A549 (cell line): ENCODE results near the gene SEPSECS.

Experiments
- CTCF ChIP-seq: fragments of >200 bp; sonication (Bioruptor Twin); formaldehyde crosslinking; IDR thresholded peaks from 3 replicates; pipeline ENCODE4 v1.5.1; 2016
- EP300 ChIP-seq, 2 experiments: fragments of >200 bp; sonication (Bioruptor Twin); formaldehyde crosslinking; IDR thresholded peaks; 2 replicates in 1 of 2; 3 replicates in 1 of 2; pipeline ENCODE4 v1.6.1; 2016 to 2017
- MYC ChIP-seq: IDR thresholded peaks from 2 replicates; pipeline ENCODE4 v1.6.1; 2012; ENCODE audit warnings: mild to moderate bottlenecking, inconsistent platforms, low read length, improper control_type of control experiment, borderline replicate concordance
- POLR2A ChIP-seq: IDR thresholded peaks from 2 replicates; pipeline ENCODE4 v1.6.1; 2012; ENCODE audit warnings: mild to moderate bottlenecking, low read length
- POLR2AphosphoS2 ChIP-seq: conservative IDR thresholded peaks from 2 replicates; pipeline ENCODE4 v1.6.1; 2012; ENCODE audit warnings: low read length, improper control_type of control experiment, inconsistent platforms
- RAD21 ChIP-seq, 2 experiments: fragments of >200 bp in 1 of 2; sonication (Bioruptor Twin) in 1 of 2; formaldehyde crosslinking in 1 of 2; IDR thresholded peaks in 1 of 2; conservative IDR thresholded peaks in 1 of 2; 2 replicates in 1 of 2; 3 replicates in 1 of 2; pipeline ENCODE4 v1.6.1; 2012 to 2018; ENCODE audit warnings: inconsistent platforms in 1 of 2
- RCOR1 ChIP-seq: fragments of 150-350 bp; IDR thresholded peaks from 2 replicates; pipeline ENCODE4 v1.6.1; 2014; ENCODE audit warnings: antibody characterized with exemption, low read length, low read depth
- REST ChIP-seq: fragments of 200-600 bp; sonication (generic); IDR thresholded peaks from 2 replicates; pipeline ENCODE4 v1.6.1; 2016; ENCODE audit warnings: antibody characterized with exemption, mild to moderate bottlenecking, moderate library complexity
- ZC3H11A ChIP-seq: fragments of 450-650 bp; IDR thresholded peaks from 2 replicates; pipeline ENCODE4 v1.6.1; 2014; ENCODE audit warnings: antibody characterized with exemption, mild to moderate bottlenecking
- ZFP36 ChIP-seq: fragments of 450-650 bp; IDR thresholded peaks from 2 replicates; pipeline ENCODE4 v1.6.1; 2014; ENCODE audit warnings: borderline replicate concordance; ENCODE audit not compliant: partially characterized antibody
- TF ChIP-seq, protein P1 (sequence below): IDR thresholded peaks from 2 replicates; pipeline ENCODE4 v1.6.1; 2012

GRCh38 chr4:25117716-25118472, 42.4 kb downstream of the SEPSECS start:
- TF ChIP-seq CTCF (no peak), POLR2AphosphoS2 (no peak), RCOR1 (no peak), REST (no peak), RAD21 (conservative IDR thresholded peaks at IDR 0.05 in 1 of 2, IDR thresholded peaks at IDR 0.05 in 1 of 2) (no peak), ZC3H11A (no peak), MYC (no peak), ZFP36 (no peak), EP300 (IDR thresholded peaks at IDR 0.05) (no peak), POLR2A (no peak)
- TF ChIP-seq, protein P1, sequence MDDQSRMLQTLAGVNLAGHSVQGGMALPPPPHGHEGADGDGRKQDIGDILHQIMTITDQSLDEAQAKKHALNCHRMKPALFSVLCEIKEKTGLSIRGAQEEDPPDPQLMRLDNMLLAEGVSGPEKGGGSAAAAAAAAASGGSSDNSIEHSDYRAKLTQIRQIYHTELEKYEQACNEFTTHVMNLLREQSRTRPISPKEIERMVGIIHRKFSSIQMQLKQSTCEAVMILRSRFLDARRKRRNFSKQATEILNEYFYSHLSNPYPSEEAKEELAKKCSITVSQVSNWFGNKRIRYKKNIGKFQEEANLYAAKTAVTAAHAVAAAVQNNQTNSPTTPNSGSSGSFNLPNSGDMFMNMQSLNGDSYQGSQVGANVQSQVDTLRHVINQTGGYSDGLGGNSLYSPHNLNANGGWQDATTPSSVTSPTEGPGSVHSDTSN = no peak
